Nucleus accumbens (tissue), 56 donors: ENCODE data around the gene ZBTB1.
"Not testable (repeated sequence)": the region's sequence is repeated elsewhere in the genome, so short reads cannot be mapped to it uniquely, and the experiment has no call there.

Experiments used
- DNase-seq, 56 donors: peaks; one replicate each; lab custom pipeline; 2025; lab: John Stamatoyannopoulos, UW

Gene ZBTB1

DNA sequence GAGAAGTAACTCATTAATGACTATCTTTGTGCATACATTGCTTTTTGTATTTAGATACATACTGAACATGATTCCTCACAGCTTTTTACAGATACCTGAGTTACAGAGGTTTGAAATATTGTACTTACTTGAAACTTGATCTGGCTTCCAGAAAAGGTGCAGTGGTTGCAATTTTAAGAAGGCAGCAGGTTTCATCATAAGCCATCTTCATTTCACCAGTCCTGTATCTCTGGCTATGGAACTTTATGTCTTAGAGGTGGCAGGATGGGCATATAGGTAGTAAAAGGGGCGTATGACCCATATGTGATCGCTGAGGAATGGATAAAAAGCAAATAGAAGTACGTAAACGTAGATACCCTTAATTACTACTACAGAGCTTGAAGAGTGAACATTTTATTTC lies 13.7 kb downstream of the ZBTB1 start:
- DNase-seq = no peak

DNA sequence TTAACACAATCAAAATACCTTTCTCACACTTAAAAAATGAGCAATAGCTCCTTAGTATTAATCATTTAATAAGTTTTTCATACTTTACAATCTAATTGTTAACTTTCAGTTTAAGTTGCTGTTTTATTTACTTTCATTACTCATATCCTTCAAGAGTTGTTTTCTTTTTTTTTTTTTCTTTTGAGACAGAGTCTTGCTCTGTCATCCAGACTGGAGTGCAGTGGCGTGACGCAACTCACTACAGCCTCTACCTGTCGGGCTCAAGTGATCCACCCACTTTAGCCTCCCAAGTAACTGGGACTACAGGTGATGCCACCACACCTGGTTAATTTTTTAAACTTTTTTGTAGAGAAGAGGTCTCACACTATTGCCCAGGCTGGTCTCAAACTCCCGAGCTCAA lies 16.1 kb downstream of the ZBTB1 start:
- no peak for DNase-seq

DNA sequence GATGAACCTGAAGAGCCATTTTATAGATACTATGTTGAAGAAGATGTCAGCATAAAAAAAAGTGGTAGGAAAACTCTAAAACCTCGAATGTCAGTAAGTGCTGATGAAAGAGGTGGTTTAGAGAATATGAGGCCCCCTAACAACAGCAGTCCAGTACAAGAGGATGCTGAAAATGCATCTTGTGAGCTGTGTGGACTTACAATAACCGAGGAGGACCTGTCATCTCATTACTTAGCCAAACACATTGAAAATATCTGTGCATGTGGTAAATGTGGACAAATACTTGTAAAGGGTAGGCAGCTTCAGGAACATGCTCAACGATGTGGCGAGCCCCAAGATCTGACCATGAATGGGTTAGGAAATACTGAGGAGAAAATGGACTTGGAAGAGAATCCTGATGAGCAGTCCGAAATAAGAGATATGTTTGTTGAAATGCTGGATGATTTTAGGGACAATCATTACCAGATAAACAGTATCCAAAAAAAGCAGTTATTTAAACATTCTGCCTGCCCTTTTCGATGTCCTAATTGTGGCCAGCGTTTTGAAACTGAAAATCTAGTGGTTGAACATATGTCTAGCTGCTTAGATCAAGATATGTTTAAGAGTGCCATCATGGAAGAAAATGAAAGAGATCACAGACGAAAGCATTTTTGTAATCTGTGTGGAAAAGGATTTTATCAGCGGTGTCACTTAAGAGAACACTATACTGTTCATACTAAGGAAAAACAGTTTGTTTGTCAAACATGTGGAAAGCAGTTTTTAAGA lies 18.2 kb downstream of the ZBTB1 start:
- no peak for DNase-seq

DNA sequence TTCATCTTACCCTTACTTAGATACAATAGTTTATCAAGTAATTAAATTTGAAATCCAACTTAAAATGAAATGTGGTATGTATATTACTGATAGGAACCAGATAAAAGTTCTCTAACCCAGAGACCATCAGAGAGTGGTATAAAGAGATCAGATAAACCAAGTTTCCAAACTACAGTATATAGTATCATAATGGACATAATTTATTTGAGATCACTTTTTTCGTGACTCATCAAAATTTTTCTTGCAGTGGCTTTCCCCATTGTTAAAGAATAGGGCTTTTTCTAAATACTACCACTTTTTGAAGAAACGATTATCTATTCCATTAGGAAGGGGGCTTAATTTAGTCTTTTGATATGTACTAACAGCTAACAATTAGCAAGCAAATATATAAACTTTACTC lies 20.8 kb downstream of the ZBTB1 start:
- no peak for DNase-seq

DNA sequence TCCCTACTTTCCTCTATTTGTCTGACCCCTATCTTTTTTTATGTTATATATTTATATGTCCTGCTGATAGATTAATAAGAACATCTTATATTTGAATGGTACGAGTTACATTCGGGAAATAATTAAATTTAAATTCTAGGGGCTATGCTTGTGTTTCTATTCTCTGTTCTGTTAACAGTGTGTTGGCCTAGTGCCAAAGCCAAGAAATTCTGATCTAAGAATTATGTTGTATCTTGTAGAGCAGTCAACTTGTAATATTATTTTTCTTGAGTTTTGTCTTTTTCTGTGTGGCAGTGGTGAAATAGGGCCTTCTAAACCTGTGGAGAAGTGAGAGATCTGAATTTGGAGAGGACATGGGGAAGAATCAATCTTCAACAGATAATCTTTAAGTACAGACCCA lies 27.0 kb downstream of the ZBTB1 start:
- DNase-seq = no peak

DNA sequence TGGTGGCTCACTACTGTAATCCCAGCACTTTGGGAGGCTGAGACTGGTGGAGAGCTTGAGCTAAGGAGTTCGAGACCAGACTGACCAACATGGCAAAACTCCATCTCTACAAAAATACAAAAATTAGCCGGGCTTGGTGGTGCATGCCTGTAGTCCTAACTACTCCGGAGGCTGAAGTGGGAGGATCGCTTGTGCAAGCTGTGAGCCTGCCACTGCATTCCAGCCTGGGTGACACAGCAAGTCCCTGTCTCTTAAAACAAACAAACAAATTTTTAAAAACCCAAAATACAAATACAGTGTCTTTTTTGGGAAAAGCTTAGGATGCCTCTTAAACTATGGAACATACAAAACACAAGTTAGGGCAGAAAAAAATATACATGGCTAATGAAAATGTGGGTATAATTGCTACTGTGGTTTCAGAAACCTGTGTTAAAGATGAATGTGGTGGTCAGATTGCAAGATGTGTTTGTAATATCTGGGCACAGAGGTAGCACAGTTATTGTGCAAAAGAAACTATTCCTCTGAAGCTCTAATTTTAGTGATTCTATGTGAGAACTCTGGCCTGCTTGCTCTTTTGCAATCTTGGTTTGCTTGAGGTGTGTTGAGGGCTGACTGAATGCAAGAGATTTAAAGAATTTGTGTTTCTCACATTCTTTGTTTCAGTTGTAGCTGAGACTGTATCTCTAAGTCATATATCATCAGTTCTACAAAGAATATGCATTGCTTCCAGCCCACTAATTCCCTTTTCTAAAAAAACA lies 32.1 kb downstream of the ZBTB1 start:
- no peak for DNase-seq

DNA sequence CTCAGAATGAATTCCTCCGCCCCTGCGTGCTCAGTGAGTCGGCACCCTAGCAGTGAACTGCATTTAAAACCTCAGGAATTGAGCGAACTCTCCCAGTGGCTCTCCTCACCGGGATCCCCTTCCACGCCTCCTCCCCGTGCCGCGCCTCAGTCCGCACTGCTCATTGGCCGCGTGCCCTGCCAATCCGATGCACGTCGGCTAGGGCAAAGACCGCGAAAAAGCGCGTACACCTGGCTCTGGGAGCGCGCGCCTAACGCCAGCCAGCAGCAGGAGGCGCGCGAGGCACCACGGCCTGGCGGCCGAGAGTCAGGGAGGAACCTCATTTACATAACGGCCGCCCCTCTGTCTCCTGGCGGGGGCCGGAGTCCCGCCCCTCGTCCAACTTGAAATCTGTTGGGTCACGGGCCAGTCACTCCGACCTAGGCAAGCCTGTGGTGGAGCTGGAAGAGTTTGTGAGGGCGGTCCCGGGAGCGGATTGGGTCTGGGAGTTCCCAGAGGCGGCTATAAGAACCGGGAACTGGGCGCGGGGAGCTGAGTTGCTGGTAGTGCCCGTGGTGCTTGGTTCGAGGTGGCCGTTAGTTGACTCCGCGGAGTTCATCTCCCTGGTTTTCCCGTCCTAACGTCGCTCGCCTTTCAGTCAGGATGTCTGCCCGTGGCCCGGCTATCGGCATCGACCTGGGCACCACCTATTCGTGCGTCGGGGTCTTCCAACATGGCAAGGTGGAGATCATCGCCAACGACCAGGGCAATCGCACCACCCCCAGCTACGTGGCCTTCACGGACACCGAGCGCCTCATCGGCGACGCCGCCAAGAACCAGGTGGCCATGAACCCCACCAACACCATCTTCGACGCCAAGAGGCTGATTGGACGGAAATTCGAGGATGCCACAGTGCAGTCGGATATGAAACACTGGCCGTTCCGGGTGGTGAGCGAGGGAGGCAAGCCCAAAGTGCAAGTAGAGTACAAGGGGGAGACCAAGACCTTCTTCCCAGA lies 35.9 kb downstream of the ZBTB1 start, which contains the start of gene HSPA2:
Gene HSPA2, plus strand, starts transcription at position 534 of the 995 bp plus-strand sequence. Its CDS starts 109 bp downstream, at position 643.
- DNase-seq = peak; percentile 90 to 100 (median 99)

DNA sequence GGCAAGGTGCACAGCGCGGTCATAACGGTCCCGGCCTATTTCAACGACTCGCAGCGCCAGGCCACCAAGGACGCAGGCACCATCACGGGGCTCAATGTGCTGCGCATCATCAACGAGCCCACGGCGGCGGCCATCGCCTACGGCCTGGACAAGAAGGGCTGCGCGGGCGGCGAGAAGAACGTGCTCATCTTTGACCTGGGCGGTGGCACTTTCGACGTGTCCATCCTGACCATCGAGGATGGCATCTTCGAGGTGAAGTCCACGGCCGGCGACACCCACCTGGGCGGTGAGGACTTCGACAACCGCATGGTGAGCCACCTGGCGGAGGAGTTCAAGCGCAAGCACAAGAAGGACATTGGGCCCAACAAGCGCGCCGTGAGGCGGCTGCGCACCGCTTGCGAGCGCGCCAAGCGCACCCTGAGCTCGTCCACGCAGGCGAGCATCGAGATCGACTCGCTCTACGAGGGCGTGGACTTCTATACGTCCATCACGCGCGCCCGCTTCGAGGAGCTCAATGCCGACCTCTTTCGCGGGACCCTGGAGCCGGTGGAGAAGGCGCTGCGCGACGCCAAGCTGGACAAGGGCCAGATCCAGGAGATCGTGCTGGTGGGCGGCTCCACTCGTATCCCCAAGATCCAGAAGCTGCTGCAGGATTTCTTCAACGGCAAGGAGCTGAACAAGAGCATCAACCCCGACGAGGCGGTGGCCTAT lies 36.8 kb downstream of the ZBTB1 start:
- DNase-seq = peak in 27 of 56 donors; percentile 17 to 72 (median 46)

DNA sequence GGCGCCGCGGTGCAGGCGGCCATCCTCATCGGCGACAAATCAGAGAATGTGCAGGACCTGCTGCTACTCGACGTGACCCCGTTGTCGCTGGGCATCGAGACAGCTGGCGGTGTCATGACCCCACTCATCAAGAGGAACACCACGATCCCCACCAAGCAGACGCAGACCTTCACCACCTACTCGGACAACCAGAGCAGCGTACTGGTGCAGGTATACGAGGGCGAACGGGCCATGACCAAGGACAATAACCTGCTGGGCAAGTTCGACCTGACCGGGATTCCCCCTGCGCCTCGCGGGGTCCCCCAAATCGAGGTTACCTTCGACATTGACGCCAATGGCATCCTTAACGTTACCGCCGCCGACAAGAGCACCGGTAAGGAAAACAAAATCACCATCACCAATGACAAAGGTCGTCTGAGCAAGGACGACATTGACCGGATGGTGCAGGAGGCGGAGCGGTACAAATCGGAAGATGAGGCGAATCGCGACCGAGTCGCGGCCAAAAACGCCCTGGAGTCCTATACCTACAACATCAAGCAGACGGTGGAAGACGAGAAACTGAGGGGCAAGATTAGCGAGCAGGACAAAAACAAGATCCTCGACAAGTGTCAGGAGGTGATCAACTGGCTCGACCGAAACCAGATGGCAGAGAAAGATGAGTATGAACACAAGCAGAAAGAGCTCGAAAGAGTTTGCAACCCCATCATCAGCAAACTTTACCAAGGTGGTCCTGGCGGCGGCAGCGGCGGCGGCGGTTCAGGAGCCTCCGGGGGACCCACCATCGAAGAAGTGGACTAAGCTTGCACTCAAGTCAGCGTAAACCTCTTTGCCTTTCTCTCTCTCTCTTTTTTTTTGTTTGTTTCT lies 37.6 kb downstream of the ZBTB1 start:
- peak in 7 of 56 donors; percentile 10 to 51 (median 29) for DNase-seq

DNA sequence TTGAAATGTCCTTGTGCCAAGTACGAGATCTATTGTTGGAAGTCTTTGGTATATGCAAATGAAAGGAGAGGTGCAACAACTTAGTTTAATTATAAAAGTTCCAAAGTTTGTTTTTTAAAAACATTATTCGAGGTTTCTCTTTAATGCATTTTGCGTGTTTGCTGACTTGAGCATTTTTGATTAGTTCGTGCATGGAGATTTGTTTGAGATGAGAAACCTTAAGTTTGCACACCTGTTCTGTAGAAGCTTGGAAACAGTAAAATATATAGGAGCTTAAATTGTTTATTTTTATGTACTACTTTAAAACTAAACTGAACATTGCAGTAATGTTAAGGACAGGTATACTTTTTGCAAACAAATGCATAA lies 38.2 kb downstream of the ZBTB1 start:
- DNase-seq = no peak

DNA sequence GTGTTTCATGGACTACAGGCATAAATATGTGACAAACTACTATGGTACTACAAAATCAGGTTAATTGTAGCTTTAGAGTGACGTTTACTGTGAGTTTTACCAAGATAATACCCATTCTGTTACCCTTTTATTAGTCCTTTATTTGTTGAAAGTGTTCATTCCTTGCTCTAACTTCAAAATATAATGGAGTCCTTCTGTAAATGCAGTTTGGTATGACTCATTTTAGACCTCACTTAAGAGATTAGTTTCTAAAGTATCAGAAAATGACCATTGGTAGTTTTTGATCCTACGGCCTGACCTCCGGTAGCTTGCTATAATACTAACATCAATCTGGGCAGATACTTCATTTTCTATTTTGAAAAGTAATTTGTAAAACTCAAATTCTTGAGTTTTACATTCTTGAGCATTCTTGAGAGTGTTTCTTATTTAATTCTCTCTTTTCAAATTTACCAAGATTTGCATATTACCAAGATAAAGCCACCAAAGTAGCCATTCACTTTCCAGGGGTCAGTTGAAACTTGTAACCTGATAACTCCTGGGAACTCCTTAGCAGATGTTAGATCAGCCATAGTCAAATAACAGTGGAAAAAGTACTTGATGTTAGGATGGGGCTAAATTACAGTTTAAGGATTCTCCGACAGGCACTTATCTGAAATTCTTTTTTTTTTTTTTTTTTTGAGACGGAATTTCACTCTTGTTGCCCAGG lies 40.2 kb downstream of the ZBTB1 start:
- no peak for DNase-seq

DNA sequence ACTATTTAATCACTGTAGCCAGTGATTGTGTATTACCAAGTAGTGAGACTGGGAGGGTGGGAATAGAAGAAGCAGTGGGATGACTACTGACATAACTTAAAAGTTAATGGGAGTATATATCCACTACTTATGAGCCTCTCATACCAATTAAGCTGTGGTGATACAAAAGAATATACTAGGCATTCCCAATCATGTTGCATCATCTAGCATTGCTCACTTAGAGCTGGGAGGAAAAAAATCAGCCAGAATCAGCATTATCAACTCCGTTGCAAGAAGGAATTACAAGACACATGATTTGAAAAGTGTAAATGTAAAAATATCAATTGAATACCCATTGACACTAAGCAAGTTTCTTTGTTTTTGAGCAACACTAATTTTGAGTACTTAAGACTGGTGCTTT lies 44.4 kb downstream of the ZBTB1 start:
- DNase-seq = no peak

DNA sequence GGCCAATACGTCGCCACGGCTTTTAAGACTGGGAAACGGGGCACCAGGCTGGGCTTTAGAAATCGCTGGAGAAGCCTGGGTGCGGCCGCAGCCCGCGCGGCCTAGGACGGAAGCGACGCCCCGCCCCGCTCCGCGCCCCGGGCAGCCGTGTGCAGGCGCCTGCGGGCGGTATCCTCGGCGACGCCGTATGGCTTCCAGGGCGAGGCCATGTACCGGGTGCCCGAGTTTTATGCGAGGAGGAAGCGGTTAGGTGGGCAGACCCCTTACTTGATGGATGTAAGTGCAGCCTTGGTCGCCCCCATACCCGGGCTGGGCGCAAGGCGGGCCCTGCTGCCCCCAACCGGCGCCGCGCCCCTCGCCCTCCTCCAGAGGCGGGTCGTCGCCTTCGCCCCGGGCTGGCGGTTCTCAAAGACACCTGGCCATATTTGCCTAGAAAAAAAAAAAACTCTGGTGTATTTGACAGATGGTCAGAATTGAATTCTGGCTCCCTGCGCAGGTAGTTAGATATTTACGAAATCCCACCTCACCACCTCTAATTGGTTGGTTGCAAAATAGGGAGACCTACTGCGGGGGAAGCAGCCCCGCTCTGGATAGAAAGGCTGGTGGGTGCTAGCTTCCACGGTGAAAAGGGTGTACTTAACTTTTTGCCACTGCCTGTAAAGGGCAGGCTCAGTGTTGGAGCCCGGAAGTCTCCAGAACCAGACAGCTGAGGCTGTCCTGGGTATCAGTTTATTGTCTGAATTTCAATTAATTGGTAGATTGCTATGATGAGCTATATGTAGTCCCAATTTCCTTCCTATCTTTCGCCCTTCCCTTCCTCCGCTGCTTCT lies 45.4 kb downstream of the ZBTB1 start, which contains the start of gene PPP1R36:
Gene PPP1R36, plus strand, starts transcription at position 171 of the 830 bp plus-strand sequence. Its CDS starts 37 bp downstream, at position 208.
- peak in 6 of 56 donors; percentile 15 to 35 (median 28) for DNase-seq

DNA sequence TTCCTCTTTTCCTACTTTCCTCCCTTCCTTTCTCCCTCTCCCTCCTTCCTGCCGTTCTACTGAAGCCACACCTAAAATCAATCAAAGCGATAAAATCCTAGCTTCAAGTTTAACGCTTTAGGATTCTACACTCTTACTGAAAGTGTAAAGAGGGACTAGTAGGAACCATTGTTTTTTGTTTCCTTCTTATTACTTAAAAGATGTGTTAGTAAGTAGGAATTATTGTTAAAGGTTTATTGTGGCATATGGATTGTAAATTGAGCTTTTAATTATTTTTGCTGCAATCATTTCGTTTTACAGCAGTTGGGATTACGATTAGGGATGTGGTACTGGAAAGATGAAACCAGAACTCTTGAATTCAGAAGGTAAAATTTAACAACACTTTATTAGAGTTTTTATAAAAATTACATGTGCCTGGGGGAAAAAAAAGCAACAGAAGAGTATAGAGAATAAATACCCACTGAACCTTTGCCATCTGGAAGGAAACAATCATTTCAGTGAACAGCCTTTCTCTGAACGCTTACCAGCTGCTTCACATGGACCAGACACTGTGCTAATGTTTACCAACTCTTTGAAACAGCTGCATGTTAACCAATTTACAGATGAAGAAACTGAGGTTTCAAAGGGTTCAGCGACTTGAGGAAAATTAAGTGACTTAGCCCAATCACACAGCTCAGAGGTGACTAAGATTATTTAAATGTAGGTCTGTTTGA lies 46.2 kb downstream of the ZBTB1 start:
- DNase-seq = no peak

DNA sequence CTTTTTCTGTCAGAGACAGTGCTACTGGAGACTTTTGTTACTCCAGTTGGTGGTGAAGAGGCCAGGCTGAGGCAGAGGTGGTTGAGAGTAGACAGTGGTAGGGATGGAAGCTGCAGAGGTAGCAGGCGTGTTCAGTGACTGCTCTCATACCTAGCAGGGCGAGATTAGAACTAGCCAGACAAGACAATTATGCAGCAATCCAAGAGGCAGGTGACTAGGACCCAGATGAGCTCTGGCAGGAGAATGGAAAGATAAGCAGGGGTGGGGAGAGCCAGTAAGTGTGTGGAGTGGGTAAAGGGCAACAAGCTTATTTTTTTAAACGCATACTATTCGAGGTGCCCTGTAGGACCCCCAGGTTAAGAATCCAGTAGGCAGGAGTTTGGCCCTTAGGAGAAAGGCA lies 50.0 kb downstream of the ZBTB1 start:
- no peak for DNase-seq

DNA sequence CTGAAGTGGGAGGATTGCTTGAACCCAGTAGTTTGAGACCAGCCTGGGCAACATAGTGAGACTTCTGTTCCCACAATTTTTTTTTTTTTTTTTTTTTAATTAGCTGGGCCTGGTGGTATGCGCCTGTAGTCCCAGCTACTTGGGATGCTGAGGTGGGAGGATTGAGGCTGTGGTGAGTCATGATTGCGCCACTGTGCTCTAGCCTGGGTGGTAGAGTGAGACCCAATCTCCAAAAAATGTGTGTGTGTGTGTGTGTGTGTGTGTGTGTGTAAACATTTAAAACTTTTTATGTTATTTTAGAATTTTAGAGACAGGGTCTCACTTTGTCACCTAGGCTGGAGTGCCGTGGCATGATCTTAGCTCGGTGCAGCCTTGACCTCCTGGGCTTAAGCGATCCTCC lies 52.0 kb downstream of the ZBTB1 start:
- no peak for DNase-seq

DNA sequence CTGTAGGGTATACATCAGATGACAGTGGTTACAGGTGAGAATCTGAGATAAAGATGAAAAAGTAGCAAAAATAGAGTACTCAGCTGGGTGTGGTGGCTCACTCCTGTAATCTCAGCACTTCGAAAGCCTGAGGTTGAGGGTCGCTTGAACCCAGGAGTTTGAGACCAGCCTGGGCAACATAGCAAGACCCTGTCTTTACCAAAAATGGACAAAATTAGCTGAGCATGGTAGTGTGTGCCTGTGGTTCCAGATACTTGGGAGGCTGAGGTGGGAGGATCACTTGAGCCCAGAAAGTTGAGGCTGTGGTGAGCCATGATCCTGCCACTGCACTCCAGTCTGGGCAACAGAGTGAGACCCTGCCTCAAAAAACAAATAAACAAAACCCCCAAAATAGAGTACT lies 53.6 kb downstream of the ZBTB1 start:
- not testable (repeated sequence) for DNase-seq
